GM19463 (cell line): ENCODE results near the gene MACROD2.
"Not testable (repeated sequence)": the region's sequence is repeated elsewhere in the genome, so short reads cannot be mapped to it uniquely, and the experiment has no call there.

Experiments used
- ATAC-seq: cut with Tn5 transposase; IDR thresholded peaks from one replicate; pipeline ENCODE4 v1.9.1; 2021; ENCODE audit warnings: mild to moderate bottlenecking, moderate library complexity; ENCODE audit not compliant: unreplicated experiment

MACROD2 gene

DNA sequence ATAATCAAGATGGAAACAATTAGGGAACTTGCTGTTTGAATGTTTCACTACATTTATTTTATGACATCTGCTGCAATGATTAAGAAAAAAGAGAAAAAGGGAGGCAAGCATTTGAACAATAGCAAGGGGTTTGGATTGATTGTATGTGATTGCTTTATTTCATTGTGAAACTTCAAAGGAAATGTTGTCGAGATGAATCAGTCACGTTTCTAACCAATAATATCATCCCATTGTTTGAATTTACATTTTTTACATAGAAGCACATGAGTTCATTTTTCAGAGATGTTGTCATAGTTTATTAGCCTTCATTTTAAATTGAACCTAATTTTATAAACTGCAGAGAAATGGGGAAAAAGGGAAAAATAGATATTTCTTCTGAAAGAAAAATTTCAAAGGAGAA, 2006.0 kb downstream of the MACROD2 start:
- ATAC-seq, result no peak

DNA sequence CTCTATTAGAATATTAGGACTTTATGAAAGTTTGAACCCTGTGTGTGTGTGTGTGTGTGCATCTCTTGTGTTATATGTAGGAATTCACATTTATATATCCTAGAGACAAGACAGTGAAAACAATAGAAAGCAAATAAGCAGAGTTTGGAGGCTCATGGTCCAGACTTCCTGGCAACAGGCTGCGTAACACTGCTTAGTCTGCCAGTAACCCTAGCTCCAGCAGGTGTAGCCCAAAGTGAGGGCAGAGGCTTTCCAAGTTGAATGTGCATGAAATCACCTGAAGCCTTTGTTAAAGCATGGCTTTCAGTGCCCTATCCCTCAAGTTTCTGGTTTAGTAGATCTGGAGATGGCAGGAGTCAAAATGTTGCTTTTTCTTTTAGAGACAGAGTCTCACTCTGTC, 2008.0 kb downstream of the MACROD2 start:
- ATAC-seq, result no peak

DNA sequence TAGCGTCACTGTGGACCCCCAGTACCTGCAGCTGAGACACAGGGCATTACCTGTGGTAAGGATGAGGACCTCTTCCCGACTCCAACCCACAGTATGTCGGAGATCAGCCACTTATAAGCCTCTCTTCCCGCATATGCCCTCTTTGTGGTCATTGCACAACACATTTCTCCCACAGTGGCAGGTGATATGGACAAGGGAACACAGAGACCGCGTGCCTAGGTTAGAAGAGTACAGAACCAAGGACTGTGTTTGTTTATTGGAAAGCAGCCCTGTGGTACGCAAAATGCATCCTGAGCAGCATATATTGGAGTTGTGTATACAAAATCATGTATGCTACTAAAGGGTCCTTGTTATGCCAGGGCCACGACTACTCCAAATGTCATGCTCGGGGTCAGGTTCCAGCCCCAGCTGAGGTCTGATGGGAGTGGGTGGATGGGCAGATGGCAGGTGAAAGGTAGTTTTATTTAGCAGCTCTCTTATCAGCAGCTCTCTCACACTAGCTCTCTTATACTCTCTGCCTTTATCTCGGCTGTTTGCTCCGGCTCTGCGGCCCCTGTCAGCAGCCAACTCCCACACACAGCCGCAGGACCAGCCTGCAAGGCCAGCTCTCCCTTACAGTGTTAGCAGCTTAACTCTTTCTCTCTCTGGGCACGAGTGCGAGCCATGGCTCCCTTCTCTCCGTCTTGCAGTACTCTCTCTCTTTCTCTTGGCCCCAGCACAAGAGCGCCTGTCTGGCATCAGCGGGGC, 2009.0 kb downstream of the MACROD2 start:
- no peak for ATAC-seq

DNA sequence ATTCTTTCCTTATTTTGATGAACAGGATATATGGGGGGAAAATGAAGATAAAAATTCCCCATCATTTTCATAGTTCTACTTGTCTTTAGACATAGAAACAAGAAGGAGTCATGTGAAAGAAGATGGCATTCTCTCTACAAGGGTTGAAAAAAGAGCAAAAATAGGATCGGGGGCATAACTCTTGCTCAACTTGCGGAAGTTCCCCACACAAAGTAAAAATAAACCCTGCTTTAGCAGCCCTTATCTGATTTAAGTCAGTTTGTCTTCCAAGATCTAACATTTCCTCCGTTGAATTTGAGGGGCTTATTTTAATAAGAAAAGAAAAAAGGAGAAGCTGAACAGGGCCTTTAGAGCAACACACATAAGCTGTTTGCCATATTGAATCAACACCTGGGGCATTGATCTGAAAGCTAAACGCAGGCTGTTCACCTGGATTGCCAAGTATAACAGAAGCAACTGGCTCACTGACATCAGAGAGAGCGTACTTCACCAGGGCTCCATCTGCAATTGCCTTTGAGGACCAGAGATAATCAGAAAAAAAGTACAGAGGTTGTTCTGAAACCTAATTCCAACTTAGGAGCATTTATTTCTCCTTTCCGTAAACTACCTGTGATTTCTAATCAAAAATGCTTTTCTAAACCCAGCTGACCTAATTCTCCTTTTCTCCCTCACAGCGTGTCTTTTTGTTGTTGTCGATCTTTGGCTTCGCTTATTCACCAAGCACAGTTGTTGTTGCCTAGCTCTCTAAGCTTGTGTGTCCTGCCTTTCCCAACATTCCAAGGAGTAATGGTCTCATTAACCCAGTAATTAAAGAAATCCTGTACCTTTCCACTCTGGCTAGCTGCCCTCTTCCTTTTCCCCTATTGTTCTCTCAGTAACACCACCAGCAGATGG, 2010.0 kb downstream of the MACROD2 start:
- no peak for ATAC-seq

DNA sequence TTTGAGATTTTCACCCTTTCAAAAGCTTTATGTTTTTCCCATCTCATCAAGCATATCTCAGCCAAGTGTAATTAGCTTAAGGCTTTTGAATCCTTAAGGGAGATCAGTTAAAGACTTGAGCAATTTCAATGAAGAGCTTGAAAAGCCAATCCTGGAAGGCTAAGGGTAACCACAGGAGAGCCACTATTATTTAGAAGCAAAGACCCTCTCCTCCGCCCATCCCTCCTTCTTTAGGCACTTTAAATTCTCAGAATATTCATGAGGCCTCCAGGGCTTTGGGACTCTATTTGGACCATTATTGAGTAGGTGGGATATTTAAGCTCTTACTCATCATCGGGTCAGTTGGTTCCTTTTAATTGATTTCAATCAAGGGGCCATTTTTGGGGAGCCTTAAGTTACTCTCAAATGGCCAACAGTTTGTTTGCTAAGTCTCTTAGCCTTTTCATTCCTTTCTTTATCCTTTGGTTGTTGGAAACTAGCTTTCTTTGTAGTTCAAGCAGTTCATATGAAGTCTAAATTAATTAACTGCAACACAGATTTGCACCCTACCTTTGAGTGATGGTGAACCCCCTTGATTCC, 2010.7 kb downstream of the MACROD2 start:
- ATAC-seq, result no peak

DNA sequence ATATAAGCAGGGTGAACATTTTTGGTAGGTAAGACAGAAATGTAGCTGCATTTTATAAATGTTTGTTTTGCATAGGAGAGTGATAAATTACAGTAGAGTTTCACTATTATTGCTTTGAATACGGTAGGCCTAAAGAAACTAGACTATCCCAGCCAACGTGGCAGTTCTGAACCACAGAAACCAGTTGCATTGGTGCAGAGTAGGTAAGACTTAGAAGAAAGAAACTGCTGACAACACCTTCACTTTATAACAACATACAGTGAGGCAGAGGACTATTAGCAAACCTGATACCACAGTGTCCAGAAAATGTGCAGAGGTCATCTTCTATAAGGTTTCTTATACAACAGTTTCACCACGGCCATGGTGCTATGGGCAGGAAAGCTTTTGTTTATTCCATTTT, 2011.8 kb downstream of the MACROD2 start:
- peak; percentile 98 for ATAC-seq

DNA sequence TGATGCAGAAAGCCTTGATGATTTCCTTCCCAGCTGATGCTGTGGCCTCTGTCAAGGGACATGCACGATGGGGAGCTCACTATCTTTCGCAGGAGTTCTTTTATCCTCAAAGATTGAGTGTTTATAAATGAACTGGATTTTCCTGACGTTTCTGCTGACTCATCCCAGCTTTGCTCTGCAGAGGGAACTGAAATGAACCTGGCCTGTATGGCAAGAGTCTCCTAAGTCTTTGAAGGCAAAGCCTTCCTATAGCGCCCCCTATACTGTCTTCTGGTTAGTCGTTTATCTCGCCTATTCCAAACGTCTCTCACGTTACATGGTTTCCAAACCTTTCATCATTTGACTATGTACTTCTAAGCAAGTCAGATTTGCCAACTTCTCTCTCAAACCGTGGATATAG, 2012.6 kb downstream of the MACROD2 start:
- ATAC-seq, result no peak

DNA sequence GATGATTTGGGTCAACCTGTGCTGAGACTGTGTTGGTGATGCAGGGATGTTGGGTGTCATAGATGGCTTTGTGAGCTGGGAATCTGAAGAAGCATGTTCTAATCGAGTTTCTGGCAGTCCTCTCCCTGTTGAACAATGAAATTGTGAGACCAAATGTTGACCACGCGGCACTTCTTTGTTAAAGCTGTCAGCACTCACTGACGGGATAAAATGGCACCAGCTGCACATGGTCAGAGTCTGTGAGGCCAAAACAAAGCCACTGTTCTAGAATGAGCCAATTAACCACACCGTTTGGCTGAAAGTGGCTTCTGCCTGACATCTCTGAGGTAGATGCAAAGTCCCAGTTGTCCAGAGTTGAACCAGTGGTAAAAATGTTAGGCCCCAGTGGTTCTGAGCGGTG, 2015.7 kb downstream of the MACROD2 start:
- no peak for ATAC-seq

DNA sequence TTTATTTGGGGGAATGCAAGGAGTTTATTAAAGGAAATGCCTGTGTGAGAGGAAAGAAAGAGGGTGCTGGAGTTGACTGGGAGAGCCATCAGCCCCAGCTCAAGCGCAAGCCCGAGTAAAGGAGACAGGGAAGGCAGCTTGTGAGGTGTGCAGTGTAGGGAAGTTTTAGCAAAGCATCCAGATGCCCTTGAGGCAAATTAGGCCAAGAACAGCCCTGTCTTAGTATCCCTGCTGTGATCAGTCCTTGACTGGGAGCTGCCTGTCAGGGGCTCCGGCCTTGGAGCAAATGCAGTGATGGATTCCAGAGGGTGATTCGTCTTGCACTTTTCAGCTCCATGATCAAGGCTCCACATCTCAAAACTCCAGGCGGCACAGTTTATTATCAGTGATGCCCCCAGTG, 2016.2 kb downstream of the MACROD2 start:
- ATAC-seq, result no peak

DNA sequence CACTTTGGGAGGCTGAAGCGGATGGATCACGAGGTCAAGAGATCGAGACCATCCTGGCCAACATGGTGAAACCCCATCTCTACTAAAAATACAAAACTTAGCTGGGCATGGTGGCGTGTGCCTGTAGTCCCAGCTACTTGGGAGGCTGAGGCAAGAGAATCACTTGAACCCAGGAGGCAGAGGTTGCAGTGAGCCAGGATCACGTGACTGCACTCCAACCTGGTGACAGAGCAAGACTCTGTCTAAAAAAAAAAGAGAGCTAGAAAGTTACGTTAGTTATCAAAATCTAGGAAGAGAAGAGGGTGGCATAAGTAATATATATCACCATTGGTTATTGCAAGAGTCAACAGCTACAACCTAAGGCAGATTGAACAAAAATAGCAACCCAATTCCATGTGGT, 2017.6 kb downstream of the MACROD2 start:
- not testable (repeated sequence) for ATAC-seq

DNA sequence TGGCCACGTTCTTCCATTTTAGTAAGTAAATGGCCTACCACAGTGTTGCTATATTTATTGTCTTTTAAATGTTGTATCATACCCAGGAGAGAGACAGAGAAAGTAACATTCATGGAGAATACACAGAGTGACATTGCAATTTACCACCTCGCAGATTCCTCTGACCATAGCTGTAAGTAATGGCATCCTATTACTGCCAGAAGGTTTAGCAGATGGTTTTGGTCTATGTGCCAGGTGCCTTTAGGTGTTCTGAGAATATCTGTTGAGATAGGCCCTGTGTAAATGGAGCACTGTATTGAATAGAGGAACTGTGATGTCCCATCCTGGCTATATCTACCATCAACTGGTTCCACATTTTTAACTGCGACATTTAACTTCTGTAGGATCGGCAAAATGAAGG, 2018.3 kb downstream of the MACROD2 start:
- no peak for ATAC-seq

DNA sequence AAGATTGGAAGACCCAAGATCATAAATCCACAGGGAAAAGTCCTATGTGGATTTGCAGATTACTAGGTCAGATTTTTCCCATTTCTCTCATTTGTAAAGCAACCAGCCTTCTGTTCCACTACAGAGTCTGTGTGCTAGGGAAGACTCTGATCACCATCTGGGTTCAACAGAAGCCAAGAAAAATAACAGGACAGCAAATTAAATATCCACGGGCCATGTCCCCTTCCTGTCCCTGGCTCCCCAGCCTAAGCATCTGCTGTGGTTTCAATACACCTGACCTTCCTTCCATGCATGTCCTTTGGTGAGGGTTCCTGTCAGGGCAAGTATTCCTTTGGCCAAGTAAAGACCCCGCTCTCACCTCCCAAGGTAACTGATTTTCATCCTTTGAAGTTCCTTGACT, 2019.1 kb downstream of the MACROD2 start:
- ATAC-seq, result no peak

DNA sequence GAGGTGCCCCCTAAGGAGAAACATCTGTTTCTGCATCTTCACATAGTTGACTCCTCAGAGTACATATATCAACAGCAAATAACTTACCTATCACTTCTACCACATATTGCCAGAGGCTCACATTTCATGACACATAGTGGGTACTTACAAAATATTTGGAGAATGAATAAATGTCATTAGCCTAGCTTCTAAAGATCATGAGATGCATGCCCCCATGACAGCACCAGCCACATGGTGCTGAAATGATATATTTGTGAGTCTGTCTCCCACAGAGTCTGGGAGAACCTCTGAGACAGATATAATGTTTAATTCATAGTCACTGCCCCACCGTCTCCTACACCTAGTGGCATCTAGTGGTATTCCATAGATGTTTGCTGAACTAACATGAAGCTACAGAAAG, 2022.3 kb downstream of the MACROD2 start:
- ATAC-seq, result no peak

DNA sequence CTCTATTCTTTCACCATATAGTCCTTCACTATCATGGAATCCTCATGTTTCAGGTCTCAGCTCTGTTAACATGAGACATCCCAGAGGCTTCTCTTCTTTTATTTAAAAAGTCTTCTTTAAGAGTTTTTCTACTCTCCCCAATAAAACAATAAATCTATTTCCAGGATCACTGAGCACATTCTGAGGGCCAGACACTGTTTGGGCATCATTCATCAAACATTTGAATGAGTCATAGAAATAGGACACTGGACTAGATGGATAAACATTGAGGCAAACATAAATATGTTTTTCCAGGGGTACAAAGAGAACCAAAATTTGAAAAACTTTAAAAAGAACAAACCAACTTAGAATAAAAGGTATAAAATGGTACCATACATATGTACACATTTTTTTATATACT, 2023.6 kb downstream of the MACROD2 start:
- ATAC-seq, result no peak

DNA sequence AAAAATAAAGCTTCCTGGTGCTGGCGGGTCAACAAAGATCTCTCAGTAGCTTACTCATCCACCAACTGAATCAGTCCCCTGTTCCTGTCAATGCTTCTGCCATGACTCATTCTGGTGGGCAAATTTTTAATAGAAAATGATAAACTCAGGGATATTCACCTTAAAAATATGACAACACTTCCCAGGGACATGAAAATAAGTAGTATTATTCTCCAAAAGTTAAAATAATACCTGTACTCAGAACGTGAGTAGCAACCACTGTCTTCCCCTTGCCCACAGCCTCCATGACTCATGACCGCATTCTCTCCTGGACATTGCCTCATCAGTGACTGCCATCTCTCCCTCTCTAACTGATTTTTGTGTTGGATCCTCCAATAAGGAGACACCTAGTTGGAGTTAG, 2025.7 kb downstream of the MACROD2 start:
- ATAC-seq, result no peak

DNA sequence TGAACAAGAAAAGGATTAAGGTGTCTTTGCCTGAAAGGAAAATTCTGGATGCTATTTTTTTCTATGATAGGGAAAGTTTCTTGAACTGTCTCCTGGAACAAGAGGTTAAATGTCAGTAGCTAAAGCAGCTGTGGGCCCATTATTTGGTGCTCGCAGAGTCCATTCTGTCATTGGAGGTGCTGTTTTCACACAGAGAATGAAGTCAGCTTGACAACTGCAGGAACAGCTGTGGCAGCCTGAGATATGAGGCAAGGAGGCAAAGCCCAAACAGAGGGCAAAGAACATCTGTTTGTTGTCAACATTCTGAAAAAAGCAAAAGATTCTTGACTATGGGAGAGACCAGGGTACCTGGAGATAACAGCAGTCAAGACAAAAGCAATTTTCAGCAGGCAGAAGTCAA, 2029.8 kb downstream of the MACROD2 start:
- no peak for ATAC-seq

DNA sequence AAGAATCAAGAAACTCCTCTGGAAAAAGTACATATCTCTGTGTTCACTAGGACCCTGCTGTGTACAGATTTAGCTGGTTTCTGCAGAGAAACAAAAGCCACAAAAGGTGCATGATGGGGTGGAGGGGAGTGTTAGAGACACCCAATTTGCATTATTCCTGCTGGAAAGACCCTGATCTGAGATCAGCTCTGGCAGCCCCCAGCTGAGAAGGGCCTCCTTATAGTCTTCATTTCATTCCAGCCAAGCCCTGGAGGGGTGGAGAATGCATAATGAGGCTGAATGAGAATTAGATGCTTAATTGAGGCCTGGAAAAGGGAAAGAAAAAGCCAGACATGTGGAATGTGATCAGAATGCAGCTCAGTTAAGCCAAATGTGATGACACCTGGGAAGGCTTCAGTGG, 2032.4 kb downstream of the MACROD2 start:
- no peak for ATAC-seq

DNA sequence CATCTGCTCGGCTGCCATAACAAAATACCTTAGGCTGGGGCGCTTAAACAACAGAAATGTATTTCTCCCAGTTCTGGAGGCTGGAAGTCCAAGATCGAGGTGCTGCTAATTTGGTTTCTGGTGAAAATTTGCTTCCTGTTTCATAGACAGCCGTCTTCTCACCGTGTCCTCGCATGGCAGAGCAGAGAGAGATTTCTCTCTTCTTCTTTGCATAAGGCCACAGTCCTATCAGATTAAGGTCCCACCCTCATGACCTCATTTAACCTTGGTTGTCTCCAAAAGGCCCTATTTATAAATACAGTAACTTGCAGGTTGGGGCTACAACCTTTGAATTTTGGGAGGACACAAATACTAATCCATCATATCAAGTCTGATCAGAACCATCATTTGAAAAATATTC, 2033.6 kb downstream of the MACROD2 start:
- ATAC-seq, result no peak

DNA sequence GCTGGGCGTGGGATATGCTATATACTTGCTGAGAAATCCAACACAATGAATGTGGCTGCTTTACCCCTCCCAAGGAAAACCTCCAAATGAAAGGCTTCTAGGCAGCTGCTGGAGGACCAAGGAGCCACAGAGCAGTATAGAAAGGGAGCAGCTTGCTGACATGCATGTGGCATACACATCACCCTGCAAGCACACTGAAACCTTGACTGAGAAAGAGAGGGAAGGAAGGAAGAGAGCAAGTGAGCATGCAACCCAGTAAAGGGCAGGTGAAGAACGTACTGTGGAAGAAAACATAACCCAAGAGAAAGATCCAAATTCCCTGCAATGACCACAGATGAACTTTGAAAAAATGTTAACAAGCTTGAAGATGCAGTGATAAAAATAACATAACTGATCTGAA, 2034.9 kb downstream of the MACROD2 start:
- no peak for ATAC-seq

DNA sequence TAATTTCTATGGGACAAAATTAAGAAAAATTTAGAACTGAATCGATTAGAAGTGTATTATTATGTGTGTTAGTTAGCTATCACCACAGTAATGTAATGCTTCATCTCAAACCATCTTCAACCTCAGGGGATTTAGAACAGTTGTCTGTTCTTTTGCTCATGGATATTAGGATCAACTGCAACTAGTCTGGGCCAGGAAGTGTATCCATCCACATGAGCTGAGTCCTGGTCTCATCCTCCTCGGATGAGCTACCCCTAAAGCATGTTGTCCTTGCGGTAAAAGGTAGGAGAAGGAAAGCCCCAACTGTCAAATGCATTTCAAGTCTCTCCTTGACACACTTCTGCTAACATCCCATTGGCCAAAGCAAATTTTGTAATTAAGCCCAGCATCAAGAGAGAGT, 2040.3 kb downstream of the MACROD2 start:
- ATAC-seq, result no peak

DNA sequence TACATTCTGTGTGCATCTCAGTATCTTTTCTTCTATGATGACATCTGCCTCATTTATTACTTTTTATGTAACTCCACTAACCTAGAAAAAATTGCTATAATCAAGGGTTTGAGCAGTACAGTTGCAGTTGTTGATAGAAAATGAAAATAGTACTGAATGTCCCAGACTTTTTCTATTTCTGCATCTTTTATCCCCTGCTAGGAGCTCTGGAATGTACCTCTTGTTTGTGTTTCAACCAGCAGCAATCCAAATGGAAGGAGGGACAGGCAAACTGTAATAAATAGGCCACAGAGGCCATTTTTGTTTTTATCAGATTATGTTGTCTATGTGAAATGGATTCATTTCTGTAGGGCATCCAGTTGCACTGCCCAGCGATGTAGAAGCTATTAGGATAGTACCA, 2041.0 kb downstream of the MACROD2 start:
- no peak for ATAC-seq

DNA sequence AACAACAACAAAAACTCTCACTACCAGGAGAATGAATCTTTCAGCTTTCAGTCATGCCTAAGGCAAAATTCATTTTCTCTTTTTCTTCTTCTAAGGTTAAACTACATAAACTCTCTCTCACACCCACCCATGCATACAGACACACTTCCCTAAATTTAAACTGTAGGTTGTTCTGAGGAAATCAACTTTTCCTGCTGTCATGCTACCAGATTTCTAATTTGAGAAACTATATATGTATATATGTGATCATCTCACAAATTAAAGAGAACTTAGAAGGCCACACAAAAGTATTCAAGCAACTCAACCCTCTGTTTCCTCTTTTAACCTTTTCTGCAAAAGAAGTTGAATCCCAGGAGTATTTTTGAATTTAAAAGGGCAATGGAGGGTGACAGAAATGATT, 2045.4 kb downstream of the MACROD2 start:
- ATAC-seq, result no peak
